Stimulated activated CD4-positive, alpha-beta T cell treated with anti-CD3 and anti-CD28 coated beads, Interleukin-2, amount 100 ng/mL, for 48 hours (primary cell): ENCODE measurements around the gene KIDINS220.

Experiments
- DNase-seq, 2 donors: peaks; one replicate each; pipeline ENCODE4 v3.0.0-alpha.2; 2020

KIDINS220 gene

GRCh38 chr2:8836971-8837794 is at the start of gene KIDINS220:
KIDINS220 (minus strand) TSS chr2:8837613; CDS start chr2:8827093, 10,520 bp downstream.
- peak; percentile 74 to 81 for DNase-seq

- DNase-seq = no peak
Observed at GRCh38 chr2:8886876-8887275, 49.5 kb upstream of the KIDINS220 start.

GRCh38 chr2:8886202-8886518 is 48.7 kb upstream of the KIDINS220 start:
- no peak for DNase-seq

GRCh38 chr2:8885449-8886201 is 48.2 kb upstream of the KIDINS220 start:
- DNase-seq = no peak

- DNase-seq = no peak
Observed at GRCh38 chr2:8884812-8885211, 47.4 kb upstream of the KIDINS220 start.

- no peak for DNase-seq
Observed at GRCh38 chr2:8882094-8882493, 44.7 kb upstream of the KIDINS220 start.

GRCh38 chr2:8877894-8878293 is 40.5 kb upstream of the KIDINS220 start:
- DNase-seq = no peak

GRCh38 chr2:8877332-8877731 is 39.9 kb upstream of the KIDINS220 start:
- no peak for DNase-seq

- DNase-seq = no peak
Observed at GRCh38 chr2:8876628-8877027, 39.2 kb upstream of the KIDINS220 start.

- no peak for DNase-seq
Observed at GRCh38 chr2:8872821-8873432, 35.5 kb upstream of the KIDINS220 start.

- no peak for DNase-seq
Observed at GRCh38 chr2:8870441-8870840, 33.0 kb upstream of the KIDINS220 start.

GRCh38 chr2:8867363-8867762 is 29.9 kb upstream of the KIDINS220 start:
- DNase-seq = no peak

GRCh38 chr2:8863331-8863953 is 26.0 kb upstream of the KIDINS220 start:
- no peak for DNase-seq

GRCh38 chr2:8862230-8862629 is 24.8 kb upstream of the KIDINS220 start:
- no peak for DNase-seq

- DNase-seq = no peak
Observed at GRCh38 chr2:8861797-8862196, 24.4 kb upstream of the KIDINS220 start.

GRCh38 chr2:8860239-8860638 is 22.8 kb upstream of the KIDINS220 start:
- no peak for DNase-seq

- DNase-seq = no peak
Observed at GRCh38 chr2:8858910-8859309, 21.5 kb upstream of the KIDINS220 start.

GRCh38 chr2:8858264-8858663 is 20.9 kb upstream of the KIDINS220 start:
- no peak for DNase-seq

GRCh38 chr2:8857709-8858108 is 20.3 kb upstream of the KIDINS220 start:
- DNase-seq = no peak

GRCh38 chr2:8856176-8856575 is 18.8 kb upstream of the KIDINS220 start:
- no peak for DNase-seq

GRCh38 chr2:8855010-8855409 is 17.6 kb upstream of the KIDINS220 start:
- no peak for DNase-seq

GRCh38 chr2:8853426-8853825 is 16.0 kb upstream of the KIDINS220 start:
- DNase-seq = no peak

GRCh38 chr2:8851811-8852560 is 14.6 kb upstream of the KIDINS220 start:
- no peak for DNase-seq
